Measurements from ENCODE around the gene COMMD2.

GRCh38 chr3:149716984-149717383, 35.3 kb downstream of the COMMD2 start:
- TF ChIP-seq POLR2AphosphoS5 (IDR thresholded peaks at IDR 0.05; ENCODE audit: low read depth, low read length), result no peak
- no peak for TF ChIP-seq POLR2A (IDR thresholded peaks at IDR 0.05; ENCODE audit: low read depth, low read length)
- TF ChIP-seq TAF1 (IDR thresholded peaks at IDR 0.05; ENCODE audit: borderline replicate concordance, low read depth, low read length), result no peak
